ENCODE data around the gene CYGB. TPM values are rescaled to one million over a fixed set of nuclear protein-coding genes. Genes with fewer than 3 reads are reported as not detected.

CYGB gene
- total and polyA plus RNA-seq, 2 of the 13 experiments (the other 11 are each of a cell fraction or from before 2014, with no cell fraction given) = 18.9 to 27.1 TPM

DNA sequence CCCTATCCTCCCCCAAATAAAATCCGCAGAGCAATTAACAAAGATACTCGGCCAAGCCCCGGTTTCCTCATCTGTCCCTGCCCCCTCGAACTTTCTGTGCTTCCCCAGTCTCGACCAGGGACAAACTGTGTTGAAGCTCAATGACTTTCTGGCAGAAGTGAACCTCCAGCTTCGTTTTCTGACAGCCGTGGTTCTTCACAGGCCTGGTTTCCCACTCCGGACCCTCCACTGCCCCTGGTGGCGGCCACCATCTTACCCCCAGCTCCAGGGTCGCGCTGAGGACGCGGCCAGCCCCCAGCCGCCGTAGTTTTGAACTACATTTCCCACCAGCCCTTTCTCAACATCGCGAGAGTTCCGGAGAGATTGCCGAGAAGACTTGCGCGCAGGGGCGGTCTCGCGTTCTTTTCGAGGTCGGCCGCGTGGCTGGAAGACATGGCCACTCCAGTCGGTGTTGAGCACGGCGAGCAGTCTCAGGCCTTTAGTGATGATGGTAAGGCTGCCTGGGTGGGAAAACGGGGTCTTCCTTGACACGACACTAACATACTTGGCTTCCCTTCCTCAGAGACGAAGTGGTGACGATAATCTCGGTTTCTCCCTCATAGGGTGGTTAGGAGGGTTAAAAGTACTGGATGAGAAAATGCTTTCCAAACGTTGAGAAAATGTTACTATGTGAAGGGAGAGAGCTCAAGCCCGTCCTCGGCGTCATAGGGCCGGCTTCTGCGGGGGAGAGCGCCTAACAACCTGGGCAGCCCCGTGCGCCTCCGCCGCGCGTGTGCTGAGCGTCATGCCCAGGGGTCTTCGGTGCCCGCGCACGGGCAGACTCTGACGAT, 20.1 kb upstream of the CYGB start (continued):
- TF ChIP-seq, protein P1, sequence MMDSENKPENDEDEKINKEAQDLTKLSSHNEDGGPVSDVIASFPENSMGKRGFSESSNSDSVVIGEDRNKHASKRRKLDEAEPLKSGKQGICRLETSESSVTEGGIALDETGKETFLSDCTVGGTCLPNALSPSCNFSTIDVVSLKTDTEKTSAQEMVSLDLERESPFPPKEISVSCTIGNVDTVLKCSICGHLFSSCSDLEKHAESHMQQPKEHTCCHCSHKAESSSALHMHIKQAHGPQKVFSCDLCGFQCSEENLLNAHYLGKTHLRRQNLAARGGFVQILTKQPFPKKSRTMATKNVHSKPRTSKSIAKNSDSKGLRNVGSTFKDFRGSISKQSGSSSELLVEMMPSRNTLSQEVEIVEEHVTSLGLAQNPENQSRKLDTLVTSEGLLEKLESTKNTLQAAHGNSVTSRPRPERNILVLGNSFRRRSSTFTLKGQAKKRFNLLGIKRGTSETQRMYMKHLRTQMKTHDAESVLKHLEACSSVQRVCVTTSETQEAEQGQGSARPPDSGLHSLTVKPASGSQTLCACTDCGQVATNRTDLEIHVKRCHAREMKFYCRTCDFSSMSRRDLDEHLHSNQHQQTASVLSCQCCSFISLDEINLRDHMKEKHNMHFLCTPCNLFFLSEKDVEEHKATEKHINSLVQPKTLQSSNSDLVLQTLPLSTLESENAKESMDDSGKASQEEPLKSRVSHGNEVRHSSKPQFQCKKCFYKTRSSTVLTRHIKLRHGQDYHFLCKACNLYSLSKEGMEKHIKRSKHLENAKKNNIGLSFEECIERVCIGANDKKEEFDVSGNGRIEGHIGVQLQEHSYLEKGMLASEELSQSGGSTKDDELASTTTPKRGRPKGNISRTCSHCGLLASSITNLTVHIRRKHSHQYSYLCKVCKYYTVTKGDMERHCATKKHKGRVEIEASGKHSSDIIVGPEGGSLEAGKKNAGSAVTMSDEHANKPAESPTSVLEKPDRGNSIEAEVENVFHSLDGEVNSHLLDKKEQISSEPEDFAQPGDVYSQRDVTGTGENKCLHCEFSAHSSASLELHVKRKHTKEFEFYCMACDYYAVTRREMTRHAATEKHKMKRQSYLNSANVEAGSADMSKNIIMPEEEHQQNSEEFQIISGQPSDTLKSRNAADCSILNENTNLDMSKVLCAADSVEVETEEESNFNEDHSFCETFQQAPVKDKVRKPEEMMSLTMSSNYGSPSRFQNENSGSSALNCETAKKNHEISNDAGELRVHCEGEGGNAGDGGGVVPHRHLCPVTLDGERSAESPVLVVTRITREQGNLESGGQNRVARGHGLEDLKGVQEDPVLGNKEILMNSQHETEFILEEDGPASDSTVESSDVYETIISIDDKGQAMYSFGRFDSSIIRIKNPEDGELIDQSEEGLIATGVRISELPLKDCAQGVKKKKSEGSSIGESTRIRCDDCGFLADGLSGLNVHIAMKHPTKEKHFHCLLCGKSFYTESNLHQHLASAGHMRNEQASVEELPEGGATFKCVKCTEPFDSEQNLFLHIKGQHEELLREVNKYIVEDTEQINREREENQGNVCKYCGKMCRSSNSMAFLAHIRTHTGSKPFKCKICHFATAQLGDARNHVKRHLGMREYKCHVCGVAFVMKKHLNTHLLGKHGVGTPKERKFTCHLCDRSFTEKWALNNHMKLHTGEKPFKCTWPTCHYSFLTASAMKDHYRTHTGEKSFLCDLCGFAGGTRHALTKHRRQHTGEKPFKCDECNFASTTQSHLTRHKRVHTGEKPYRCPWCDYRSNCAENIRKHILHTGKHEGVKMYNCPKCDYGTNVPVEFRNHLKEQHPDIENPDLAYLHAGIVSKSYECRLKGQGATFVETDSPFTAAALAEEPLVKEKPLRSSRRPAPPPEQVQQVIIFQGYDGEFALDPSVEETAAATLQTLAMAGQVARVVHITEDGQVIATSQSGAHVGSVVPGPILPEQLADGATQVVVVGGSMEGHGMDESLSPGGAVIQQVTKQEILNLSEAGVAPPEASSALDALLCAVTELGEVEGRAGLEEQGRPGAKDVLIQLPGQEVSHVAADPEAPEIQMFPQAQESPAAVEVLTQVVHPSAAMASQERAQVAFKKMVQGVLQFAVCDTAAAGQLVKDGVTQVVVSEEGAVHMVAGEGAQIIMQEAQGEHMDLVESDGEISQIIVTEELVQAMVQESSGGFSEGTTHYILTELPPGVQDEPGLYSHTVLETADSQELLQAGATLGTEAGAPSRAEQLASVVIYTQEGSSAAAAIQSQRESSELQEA (CRISPR knock-in tag; IDR thresholded peaks at IDR 0.05; ENCODE audit: not compliant biosample characterization) = peak; percentile 52
- peak; percentile 41; the same call in 1 of the 2 replicates for TF ChIP-seq BHLHE40 (IDR thresholded peaks at IDR 0.05; ENCODE audit: low read length)
- TF ChIP-seq AGO1 (IDR thresholded peaks at IDR 0.05; ENCODE audit: low read depth, low read length, poor library complexity, severe bottlenecking) = peak; percentile 64
- no peak for TF ChIP-seq CCAR2 (optimal IDR thresholded peaks at IDR 0.05; ENCODE audit: low read depth, low read length)
- TF ChIP-seq NKX3-1 (CRISPR knock-in tag; IDR thresholded peaks at IDR 0.05) = no peak; the same call in 1 of the 2 replicates
- TF ChIP-seq HDAC2 (CRISPR knock-in tag; IDR thresholded peaks at IDR 0.05) = peak; percentile 60
- TF ChIP-seq SUZ12 (IDR thresholded peaks at IDR 0.05; ENCODE audit: low read depth, low read length) = peak; percentile 88
- TF ChIP-seq MIXL1 (CRISPR knock-in tag; IDR thresholded peaks at IDR 0.05) = peak; percentile 68; the same call in 1 of the 2 replicates
- TF ChIP-seq MAFF (IDR thresholded peaks at IDR 0.05; ENCODE audit: low read depth, low read length) = no peak
- TF ChIP-seq KAT7 (CRISPR knock-in tag; IDR thresholded peaks at IDR 0.05; ENCODE audit: borderline replicate concordance) = no peak
- TF ChIP-seq YEATS4 (CRISPR knock-in tag; IDR thresholded peaks at IDR 0.05; ENCODE audit: borderline replicate concordance) = peak; percentile 99
- no peak for TF ChIP-seq ZSCAN20 (CRISPR knock-in tag; IDR thresholded peaks at IDR 0.05; ENCODE audit: borderline replicate concordance)
- peak; percentile 85 for TF ChIP-seq ZNF335 (CRISPR knock-in tag; IDR thresholded peaks at IDR 0.05)
- TF ChIP-seq ATM (IDR thresholded peaks at IDR 0.05; ENCODE audit: borderline replicate concordance) = no peak
- TF ChIP-seq ZNF329 (CRISPR knock-in tag; IDR thresholded peaks at IDR 0.05; ENCODE audit: low read depth) = peak; percentile 90; the same call in 1 of the 2 replicates
- TF ChIP-seq RXRA (CRISPR knock-in tag; IDR thresholded peaks at IDR 0.05) = peak; percentile 99
- TF ChIP-seq, protein P2, sequence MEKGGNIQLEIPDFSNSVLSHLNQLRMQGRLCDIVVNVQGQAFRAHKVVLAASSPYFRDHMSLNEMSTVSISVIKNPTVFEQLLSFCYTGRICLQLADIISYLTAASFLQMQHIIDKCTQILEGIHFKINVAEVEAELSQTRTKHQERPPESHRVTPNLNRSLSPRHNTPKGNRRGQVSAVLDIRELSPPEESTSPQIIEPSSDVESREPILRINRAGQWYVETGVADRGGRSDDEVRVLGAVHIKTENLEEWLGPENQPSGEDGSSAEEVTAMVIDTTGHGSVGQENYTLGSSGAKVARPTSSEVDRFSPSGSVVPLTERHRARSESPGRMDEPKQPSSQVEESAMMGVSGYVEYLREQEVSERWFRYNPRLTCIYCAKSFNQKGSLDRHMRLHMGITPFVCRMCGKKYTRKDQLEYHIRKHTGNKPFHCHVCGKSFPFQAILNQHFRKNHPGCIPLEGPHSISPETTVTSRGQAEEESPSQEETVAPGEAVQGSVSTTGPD (CRISPR knock-in tag; IDR thresholded peaks at IDR 0.05) = no peak; the same call in 1 of the 2 replicates
- no peak for TF ChIP-seq SMARCE1 (IDR thresholded peaks at IDR 0.05; ENCODE audit: borderline replicate concordance)
- TF ChIP-seq ZBTB8A (CRISPR knock-in tag; IDR thresholded peaks at IDR 0.05; ENCODE audit: borderline replicate concordance, low read depth) = peak; percentile 61; the same call in 1 of the 2 replicates
